PFSK-1 (cell line): ENCODE results near the gene LRRC4C.

Experiments
- FOXP2 ChIP-seq: optimal IDR thresholded peaks from 2 replicates; pipeline ENCODE3; 2011; ENCODE audit warnings: borderline replicate concordance, control low read depth, inconsistent platforms; ENCODE audit not compliant: insufficient read depth; ENCODE audit errors: extremely low read length, extremely low read depth
- POLR2AphosphoS5 ChIP-seq: IDR thresholded peaks from 2 replicates; pipeline ENCODE4 v1.6.1; 2012; ENCODE audit warnings: low read depth, mild to moderate bottlenecking, control low read depth, low read length, moderate library complexity
- REST ChIP-seq, 2 experiments: IDR thresholded peaks; 2 replicates each; pipeline versions ENCODE4 v1.6.1 to v1.8.0; 2011 to 2012; ENCODE audit warnings: low read depth in 2 of 2, low read length in 2 of 2, control low read depth in 1 of 2, inconsistent platforms in 1 of 2, mild to moderate bottlenecking in 1 of 2, moderate library complexity in 1 of 2; ENCODE audit not compliant: insufficient read depth in 1 of 2
- SIN3A ChIP-seq: IDR thresholded peaks from 2 replicates; pipeline ENCODE4 v1.6.1; 2012; ENCODE audit warnings: mild to moderate bottlenecking, low read length, moderate library complexity, borderline replicate concordance; ENCODE audit not compliant: insufficient read depth
- TAF1 ChIP-seq: IDR thresholded peaks from 2 replicates; pipeline ENCODE4 v1.6.1; 2012; ENCODE audit warnings: low read length, control low read depth, borderline replicate concordance; ENCODE audit not compliant: insufficient read depth

LRRC4C gene

GRCh38 chr11:40160418-40160817 is 1299.0 kb downstream of the LRRC4C start:
- TF ChIP-seq POLR2AphosphoS5 (no peak), FOXP2 (no peak), SIN3A (no peak), TAF1 (no peak), REST (IDR thresholded peaks at IDR 0.05; ENCODE audit: insufficient read depth in 1 of 2, low read depth in 2 of 2, low read length in 2 of 2) (no peak)

- TF ChIP-seq POLR2AphosphoS5 (no peak), SIN3A (no peak), FOXP2 (no peak), TAF1 (no peak), REST (IDR thresholded peaks at IDR 0.05; ENCODE audit: insufficient read depth in 1 of 2, low read depth in 2 of 2, low read length in 2 of 2) (no peak)
These were observed 1309.7 kb downstream of the LRRC4C start for GRCh38 chr11:40149721-40150120.

GRCh38 chr11:40140560-40140959 is 1318.9 kb downstream of the LRRC4C start:
- TF ChIP-seq POLR2AphosphoS5 = no peak
- TF ChIP-seq SIN3A = no peak
- TF ChIP-seq REST (IDR thresholded peaks at IDR 0.05; ENCODE audit: insufficient read depth in 1 of 2, low read depth in 2 of 2, low read length in 2 of 2) = no peak
- no peak for TF ChIP-seq TAF1
- TF ChIP-seq FOXP2 = no peak

- no peak for TF ChIP-seq TAF1
- TF ChIP-seq SIN3A = no peak
- no peak for TF ChIP-seq FOXP2
- no peak for TF ChIP-seq REST (IDR thresholded peaks at IDR 0.05; ENCODE audit: insufficient read depth in 1 of 2, low read depth in 2 of 2, low read length in 2 of 2)
- no peak for TF ChIP-seq POLR2AphosphoS5
These were observed 1319.9 kb downstream of the LRRC4C start for GRCh38 chr11:40139536-40139935.

- TF ChIP-seq SIN3A (no peak), REST (IDR thresholded peaks at IDR 0.05; ENCODE audit: insufficient read depth in 1 of 2, low read depth in 2 of 2, low read length in 2 of 2) (no peak)
These were observed 1320.4 kb downstream of the LRRC4C start for GRCh38 chr11:40139066-40139465.
